Transverse colon (tissue), 4 donors: ENCODE data around the gene COL24A1. TPM values are rescaled to one million over a fixed set of nuclear protein-coding genes. Genes with fewer than 3 reads are reported as not detected.

ENCODE experiments used
- DNase-seq: peaks from one replicate; pipeline ENCODE4 v3.0.0-alpha.2; 2019
- H3K27ac ChIP-seq, 4 donors: fragments of 200-600 bp; sonication (generic); 2 replicates each; pipeline ENCODE4 v1.5.1; 2016 to 2018; ENCODE audit warnings: inconsistent platforms in 4 of 4
- H3K27me3 ChIP-seq: fragments of 200-600 bp; sonication (generic); 2 replicates; pipeline ENCODE4 v1.5.1; 2017; ENCODE audit warnings: inconsistent platforms
- H3K36me3 ChIP-seq, 4 donors: fragments of 200-600 bp; sonication (generic); 2 replicates each; pipeline ENCODE4 v1.5.1; 2017 to 2019; ENCODE audit warnings: inconsistent platforms in 4 of 4
- H3K4me1 ChIP-seq, 4 donors: fragments of 200-600 bp; sonication (generic); 2 replicates each; pipeline ENCODE4 v1.5.1; 2017 to 2020; ENCODE audit warnings: inconsistent platforms in 4 of 4
- H3K4me3 ChIP-seq, 4 donors: fragments of 200-600 bp; sonication (generic); 1 replicate in 1 of 4; 2 replicates in 3 of 4; pipeline versions ENCODE4 v1.5.1 to v1.6.1; 2017 to 2019; ENCODE audit warnings: inconsistent platforms in 4 of 4
- H3K9me3 ChIP-seq, 2 donors: fragments of 200-600 bp; sonication (generic); 2 replicates each; pipeline ENCODE4 v1.5.1; 2017 to 2019; ENCODE audit warnings: inconsistent platforms in 2 of 2
- CTCF ChIP-seq, 5 experiments: fragments of 200-600 bp in 3 of 5; fragments of 450-650 bp in 2 of 5; sonication (generic) in 3 of 5; IDR thresholded peaks; 1 replicate in 2 of 5; 2 replicates in 3 of 5; pipeline ENCODE4 v1.5.1; 2016 to 2017; ENCODE audit warnings: antibody characterized with exemption in 5 of 5, inconsistent platforms in 3 of 5, mild to moderate bottlenecking in 2 of 5, moderate library complexity in 1 of 5
- EP300 ChIP-seq: sonication (generic); formaldehyde crosslinking; IDR thresholded peaks from one replicate; pipeline ENCODE4 v1.6.1; 2017; ENCODE audit warnings: antibody characterized with exemption, low read depth
- POLR2A ChIP-seq: fragments of 450-650 bp; IDR thresholded peaks from one replicate; pipeline ENCODE4 v1.6.1; 2016; ENCODE audit warnings: antibody characterized with exemption, mild to moderate bottlenecking, moderate library complexity
- POLR2AphosphoS5 ChIP-seq, 3 donors: sonication (generic); formaldehyde crosslinking; IDR thresholded peaks; one replicate each; pipeline ENCODE4 v1.6.1; 2016; ENCODE audit warnings: antibody characterized with exemption in 3 of 3
- WGBS, 2 donors: methylation state at CpG; one replicate each; pipeline ENCODE4 v1.1.5; 2018; ENCODE audit warnings: low coverage in 1 of 2; 5-methylcytosine and 5-hydroxymethylcytosine counted together
- in situ Hi-C, 4 donors: fragments of 200-750 bp; cut with MboI; loops; one replicate each; pipeline versions ENCODE4 v1.15.0 to v1.15.1; 2017; ENCODE audit warnings: low sequenced_read_pairs in 3 of 4, low pct_ligation_motif_present in 1 of 4, low pct_unique_long_range_greater_than_20kb in 1 of 4
- intact Hi-C: fragments of 100-400 bp; cut with DNase I; formaldehyde crosslinking; loops from one replicate; pipeline ENCODE4 v1.15.1; 2023; ENCODE audit warnings: low total_unique reads
- total RNA-seq, 4 donors: library from RNA; depleted of rRNA; stranded (reverse); fragments of >200 nt; gene quantifications; one replicate each; pipeline ENCODE4 v1.1.0, GENCODE V29; 2016

COL24A1 gene
- total RNA-seq, 4 donors from 2014 or later: 0.68 to 1.2 (median 0.93) TPM

GRCh38 chr1:85888921-85889320 is 267.7 kb downstream of the COL24A1 start:
- 60 to 75% methylated on average over 3 of the region's 3 CpGs for WGBS, 2 donors
- DNase-seq: no peak
- H3K27me3 ChIP-seq: no peaks in the 10 kb centered on the region
- TF ChIP-seq CTCF (IDR thresholded peaks at IDR 0.05) (no peak), POLR2AphosphoS5 (IDR thresholded peaks at IDR 0.05) (no peak), EP300 (no peak), POLR2A (no peak)
- H3K4me1 ChIP-seq: no peaks in the 10 kb centered on the region
- in situ Hi-C loops (no loop called here), intact Hi-C loops (no loop called here)
- H3K36me3 ChIP-seq: no peaks in the 10 kb centered on the region
- no peak overlapping the region for H3K27ac ChIP-seq
- H3K9me3 ChIP-seq: no peaks in the 10 kb centered on the region
- no peak overlapping the region for H3K4me3 ChIP-seq

- TF ChIP-seq EP300 (no peak), CTCF (IDR thresholded peaks at IDR 0.05) (peak in 2 of 5 experiments; percentile 19 to 25), POLR2AphosphoS5 (IDR thresholded peaks at IDR 0.05) (no peak), POLR2A (no peak)
- DNase-seq: no peak
- H3K9me3 ChIP-seq: no peaks in the 10 kb centered on the region
- no peaks in the 10 kb centered on the region for H3K4me1 ChIP-seq
- no peak overlapping the region for H3K27ac ChIP-seq
- intact Hi-C loops (no loop called here), in situ Hi-C loops (no loop called here)
- no peak overlapping the region for H3K4me3 ChIP-seq
- H3K27me3 ChIP-seq: no peaks in the 10 kb centered on the region
- 63 to 90% methylated on average over 1 of the region's 1 CpG for WGBS, 2 donors
- no peaks in the 10 kb centered on the region for H3K36me3 ChIP-seq
Observed at GRCh38 chr1:85884372-85885035, 272.1 kb downstream of the COL24A1 start.

GRCh38 chr1:85867189-85867588 is 289.4 kb downstream of the COL24A1 start:
- Histone ChIP-seq H3K27me3 (no peaks in the 10 kb centered on the region), H3K4me1 (no peaks in the 10 kb centered on the region), H3K4me3 (no peak overlapping the region), H3K9me3 (no peaks in the 10 kb centered on the region), H3K27ac (no peak overlapping the region), H3K36me3 (no peaks in the 10 kb centered on the region)
- DNase-seq: no peak
- intact Hi-C loops: no loop called here
- in situ Hi-C loops: no loop called here
- TF ChIP-seq POLR2AphosphoS5 (IDR thresholded peaks at IDR 0.05) (no peak), EP300 (no peak), CTCF (IDR thresholded peaks at IDR 0.05) (no peak), POLR2A (no peak)

DNA sequence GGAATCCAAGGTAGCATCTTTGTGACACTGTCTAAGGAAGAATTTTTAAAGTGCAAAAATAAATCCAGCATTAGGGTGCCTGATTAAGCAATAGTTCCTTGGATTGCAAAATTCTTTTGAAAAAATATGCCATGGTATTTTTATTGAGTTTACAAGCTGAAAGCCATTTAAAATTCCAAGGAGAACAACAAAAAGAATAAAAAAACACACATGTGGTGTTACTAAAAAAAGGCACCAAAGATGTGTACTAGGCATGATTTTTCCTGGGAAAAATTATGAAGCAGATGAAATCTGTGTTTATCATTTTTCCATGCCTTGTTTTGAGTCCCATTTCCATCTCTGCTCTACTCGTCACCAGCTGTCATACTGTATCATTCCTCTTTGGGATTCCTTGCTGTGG is 291.4 kb downstream of the COL24A1 start:
- Histone ChIP-seq H3K4me1 (no peaks in the 10 kb centered on the region), H3K4me3 (no peak overlapping the region), H3K27me3 (no peaks in the 10 kb centered on the region), H3K27ac (no peak overlapping the region), H3K36me3 (no peaks in the 10 kb centered on the region), H3K9me3 (no peaks in the 10 kb centered on the region)
- intact Hi-C loops: no loop called here
- DNase-seq: no peak
- in situ Hi-C loops: no loop called here
- 60 to 75% methylated on average over 1 of the region's 1 CpG for WGBS, 2 donors
- TF ChIP-seq POLR2AphosphoS5 (IDR thresholded peaks at IDR 0.05) (no peak), POLR2A (no peak), EP300 (no peak), CTCF (IDR thresholded peaks at IDR 0.05) (no peak)
